ENCODE data around the gene C18orf54.
"Not testable (repeated sequence)": the region's sequence is repeated elsewhere in the genome, so short reads cannot be mapped to it uniquely, and the experiment has no call there.

The C18orf54 gene

DNA sequence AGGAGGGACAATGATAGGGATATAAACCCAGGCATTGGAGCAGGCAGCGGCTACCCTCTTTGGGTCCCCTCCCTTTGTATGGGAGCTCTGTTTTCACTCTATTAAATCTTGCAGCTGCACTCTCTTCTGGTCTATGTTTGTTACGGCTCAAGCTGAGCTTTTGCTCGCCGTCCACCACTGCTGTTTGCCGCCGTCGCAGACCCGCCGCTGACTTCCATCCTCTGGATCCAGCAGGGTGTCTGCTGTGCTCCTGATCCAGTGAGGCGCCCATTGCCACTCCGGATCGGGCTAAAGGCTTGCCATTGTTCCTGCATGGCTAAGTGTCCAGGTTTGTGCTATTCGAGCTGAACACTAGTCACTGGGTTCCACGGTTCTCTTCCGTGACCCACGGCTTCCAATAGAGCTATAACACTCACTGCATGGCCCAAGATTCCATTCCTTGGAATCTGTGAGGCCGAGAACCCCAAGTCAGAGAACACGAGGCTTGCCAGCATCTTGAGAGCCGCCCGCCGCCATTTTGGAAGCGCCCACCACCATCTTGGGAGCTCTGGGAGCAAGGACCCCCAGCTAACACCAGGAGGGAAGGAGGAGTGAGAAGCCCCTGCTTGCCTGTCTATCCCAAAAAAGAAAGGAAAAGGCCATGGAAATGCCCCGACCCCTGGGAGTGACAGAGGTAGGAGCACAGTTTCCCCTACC is 29.2 kb downstream of the C18orf54 start:
- DNase-seq (ENCODE audit: low read depth) = not testable (repeated sequence)

- no peak for DNase-seq (ENCODE audit: low read depth)
Observed at GRCh38 chr18:54387631-54388030, 29.9 kb downstream of the C18orf54 start.

- DNase-seq (ENCODE audit: low read depth) = no peak
Observed at GRCh38 chr18:54388203-54389142, 30.8 kb downstream of the C18orf54 start.

DNA sequence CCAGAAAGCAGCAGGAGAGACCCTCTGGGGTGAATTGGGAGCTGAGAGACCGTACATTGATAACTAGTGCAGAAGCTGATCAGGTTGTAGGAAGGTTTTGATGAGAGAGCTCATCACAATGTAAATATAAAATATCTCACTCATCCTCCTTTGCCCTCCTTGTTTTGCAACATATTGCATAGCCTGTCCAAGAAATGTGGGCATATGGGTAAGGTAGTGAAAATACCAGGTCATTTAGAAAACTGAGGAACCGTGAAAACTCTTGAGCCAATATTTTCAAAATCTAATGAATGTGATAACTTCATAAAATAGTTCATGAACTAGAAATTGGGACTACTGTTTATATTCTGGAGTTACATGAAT is 31.4 kb downstream of the C18orf54 start:
- DNase-seq (ENCODE audit: low read depth) = no peak

- no peak for DNase-seq (ENCODE audit: low read depth)
Observed at GRCh38 chr18:54390838-54391237, 33.1 kb downstream of the C18orf54 start.

GRCh38 chr18:54392543-54393023 is 34.9 kb downstream of the C18orf54 start:
- no peak for DNase-seq (ENCODE audit: low read depth)

GRCh38 chr18:54393648-54394294 is 36.1 kb downstream of the C18orf54 start:
- DNase-seq (ENCODE audit: low read depth) = no peak

DNA sequence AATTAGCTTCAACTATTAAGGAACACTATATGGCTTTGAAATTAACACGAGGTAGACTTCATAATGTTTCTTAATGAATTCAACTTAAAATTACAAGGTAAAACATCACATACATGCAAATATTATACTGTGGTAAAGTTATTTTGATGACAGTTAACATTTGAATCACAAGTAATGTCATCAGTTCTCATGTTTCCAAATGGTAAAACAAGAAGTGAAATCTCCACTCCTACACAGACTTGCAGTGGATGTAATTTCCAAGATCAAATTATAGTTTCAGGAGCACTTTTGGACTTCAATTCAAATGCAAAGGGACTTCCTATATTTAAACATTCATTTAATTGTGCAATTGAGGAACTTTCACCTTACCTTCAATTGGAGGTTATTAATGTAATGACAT is 39.1 kb downstream of the C18orf54 start:
- no peak for DNase-seq (ENCODE audit: low read depth)

DNA sequence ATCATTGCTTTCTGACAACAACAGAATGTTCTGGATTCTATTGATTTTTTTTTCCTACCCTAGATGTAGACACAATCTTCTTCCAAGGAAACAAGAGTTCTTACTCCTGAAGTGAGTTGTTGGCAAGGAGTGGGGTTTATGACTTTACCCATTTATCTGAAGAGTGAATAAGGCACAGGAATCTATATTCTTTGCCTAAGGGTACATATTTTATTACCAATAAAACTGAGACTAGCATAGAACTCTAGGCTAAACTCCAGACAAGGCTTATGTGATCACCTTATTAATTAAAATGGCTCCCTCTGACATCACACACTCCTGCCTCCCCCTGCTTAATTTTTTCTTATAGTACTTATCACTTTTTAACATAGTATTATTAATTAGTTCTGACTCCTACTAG is 47.6 kb downstream of the C18orf54 start:
- DNase-seq (ENCODE audit: low read depth) = no peak

GRCh38 chr18:54411781-54412180 is 54.1 kb downstream of the C18orf54 start:
- DNase-seq (ENCODE audit: low read depth) = no peak

DNA sequence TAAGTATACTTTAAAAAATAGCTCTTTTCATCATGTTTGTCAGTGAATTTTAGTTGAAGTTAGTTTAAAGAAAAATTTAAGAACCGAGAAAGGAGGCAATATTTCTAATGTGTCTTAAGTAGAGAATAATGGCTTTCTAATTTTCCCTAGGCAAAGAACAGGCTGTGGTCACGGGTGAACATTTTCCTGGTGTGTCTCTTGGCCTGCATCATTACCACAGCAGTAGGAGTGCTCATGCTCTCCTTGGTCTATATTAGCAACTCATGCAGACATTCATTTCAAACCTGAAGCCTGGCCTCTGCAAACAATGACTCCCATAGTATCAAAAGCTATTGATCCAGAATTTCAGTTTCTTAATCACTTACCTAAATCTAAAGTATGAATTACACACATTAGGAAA is 57.4 kb downstream of the C18orf54 start:
- DNase-seq (ENCODE audit: low read depth) = no peak

DNA sequence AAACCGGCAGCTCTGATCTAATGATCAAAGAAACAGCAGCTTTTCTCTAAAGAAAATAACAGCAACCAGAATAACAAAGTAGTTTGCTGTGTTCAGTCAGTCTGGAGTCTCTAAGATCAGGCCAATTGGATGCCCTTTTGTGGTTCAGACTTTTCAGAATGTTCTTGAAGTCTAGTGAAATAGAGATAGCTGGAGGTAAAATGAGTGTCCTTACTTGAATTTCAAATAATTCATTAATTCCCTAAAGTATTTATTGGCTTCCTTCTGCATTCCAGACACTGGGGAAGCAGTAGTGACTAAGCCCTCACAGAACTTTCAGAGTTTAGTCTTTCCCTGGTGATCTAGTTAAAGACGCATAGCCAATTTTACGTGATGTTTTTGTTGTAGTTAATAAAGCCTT is 58.7 kb downstream of the C18orf54 start:
- DNase-seq (ENCODE audit: low read depth) = no peak

DNA sequence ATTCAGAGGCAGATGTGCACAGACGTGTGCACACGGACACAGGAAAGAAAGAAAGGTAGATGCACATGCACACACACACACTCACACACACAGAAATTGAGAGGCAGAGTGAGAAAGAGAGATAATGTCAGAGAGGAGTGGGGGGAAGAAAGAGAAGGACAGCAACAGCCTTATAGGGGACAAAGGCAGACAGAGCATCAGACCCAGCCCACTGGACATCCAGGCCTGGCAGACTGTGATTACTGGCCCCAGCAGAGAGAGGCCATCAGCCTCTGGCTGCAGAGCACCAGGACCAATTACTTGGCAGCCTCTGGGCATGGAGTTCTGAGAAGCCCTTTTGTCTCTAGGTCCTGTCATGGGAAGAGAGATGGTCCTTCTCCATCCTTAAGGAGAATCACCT is 66.1 kb downstream of the C18orf54 start:
- DNase-seq (ENCODE audit: low read depth) = no peak

GRCh38 chr18:54426085-54426665 is 68.5 kb downstream of the C18orf54 start:
- no peak for DNase-seq (ENCODE audit: low read depth)

Data from T-helper 22 cell (primary cell).